ENCODE results near the gene KLHL5.

DNA sequence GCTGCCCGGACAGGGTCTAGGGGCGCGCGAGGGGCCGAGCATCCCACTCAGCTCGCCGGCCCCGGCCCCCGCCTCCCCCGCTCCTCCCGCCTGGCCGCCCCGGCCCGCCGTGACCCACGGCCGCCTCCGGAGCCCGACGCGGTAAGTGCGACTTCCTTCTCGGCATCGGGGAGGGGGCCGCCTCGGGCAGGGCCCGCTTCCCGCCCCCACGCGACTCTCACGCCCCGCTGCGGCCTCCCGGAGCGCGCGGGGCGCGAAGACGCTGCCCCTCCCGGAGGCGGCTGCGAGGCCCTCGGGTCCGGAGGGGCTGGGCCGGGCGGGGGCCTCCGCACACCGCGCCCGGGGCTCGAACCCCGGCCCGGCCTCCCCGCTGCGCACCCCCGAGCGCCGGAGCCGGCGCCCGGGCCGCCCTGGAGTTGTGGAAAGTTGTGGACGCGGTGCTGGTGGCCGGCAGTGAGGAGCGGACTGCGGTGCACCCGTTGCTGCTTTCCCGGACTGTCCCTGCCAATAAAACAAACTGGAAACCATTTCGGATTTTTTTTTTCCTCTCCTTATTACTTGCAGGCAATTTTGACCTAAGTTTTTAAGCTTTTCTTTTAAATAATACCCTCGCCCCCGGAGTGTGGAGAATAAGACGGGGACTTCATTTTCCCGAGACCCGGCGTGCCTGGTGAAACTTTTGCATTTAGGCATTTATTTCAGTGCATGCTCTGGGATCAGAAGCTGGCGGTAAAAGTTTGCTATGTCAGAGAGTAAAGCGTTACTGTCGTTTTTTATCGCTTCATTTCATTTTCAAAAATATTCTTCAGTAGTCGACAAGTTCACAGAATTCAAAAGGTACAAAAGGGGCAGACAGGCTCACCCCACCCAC is 16.8 kb upstream of the KLHL5 start:
- no peak for TF ChIP-seq EZH2 (IDR thresholded peaks at IDR 0.05; ENCODE audit: insufficient read depth, poor library complexity, severe bottlenecking)
- no peak for TF ChIP-seq EZH2phosphoT487 (IDR thresholded peaks at IDR 0.05; ENCODE audit: insufficient read depth, low read depth)
